Hematopoietic multipotent progenitor cell treated with erythropoietin and hydrocortisone succinate and interleukin-3 and kit ligand, for 8 days (in vitro differentiated cells): ENCODE measurements around the gene PLD3.

Source experiments
- DNase-seq: peaks from one replicate; pipeline ENCODE4 v3.0.0-alpha.2; 2015

Gene PLD3, protein sequence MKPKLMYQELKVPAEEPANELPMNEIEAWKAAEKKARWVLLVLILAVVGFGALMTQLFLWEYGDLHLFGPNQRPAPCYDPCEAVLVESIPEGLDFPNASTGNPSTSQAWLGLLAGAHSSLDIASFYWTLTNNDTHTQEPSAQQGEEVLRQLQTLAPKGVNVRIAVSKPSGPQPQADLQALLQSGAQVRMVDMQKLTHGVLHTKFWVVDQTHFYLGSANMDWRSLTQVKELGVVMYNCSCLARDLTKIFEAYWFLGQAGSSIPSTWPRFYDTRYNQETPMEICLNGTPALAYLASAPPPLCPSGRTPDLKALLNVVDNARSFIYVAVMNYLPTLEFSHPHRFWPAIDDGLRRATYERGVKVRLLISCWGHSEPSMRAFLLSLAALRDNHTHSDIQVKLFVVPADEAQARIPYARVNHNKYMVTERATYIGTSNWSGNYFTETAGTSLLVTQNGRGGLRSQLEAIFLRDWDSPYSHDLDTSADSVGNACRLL

GRCh38 chr19:40348125-40348913 lies at the start of gene PLD3, which contains the start of gene C19orf47:
PLD3 (plus strand) TSS chr19:40348695; CDS start chr19:40366484, 17,789 bp downstream.
C19orf47 (minus strand) TSS chr19:40348397; CDS start chr19:40341857, 6,540 bp downstream.
- peak; percentile 99 for DNase-seq

- no peak for DNase-seq
These were observed 47.8 kb upstream of the PLD3 start for GRCh38 chr19:40300668-40301067.

- DNase-seq = no peak
These were observed 46.1 kb upstream of the PLD3 start for GRCh38 chr19:40302224-40303011.

DNA sequence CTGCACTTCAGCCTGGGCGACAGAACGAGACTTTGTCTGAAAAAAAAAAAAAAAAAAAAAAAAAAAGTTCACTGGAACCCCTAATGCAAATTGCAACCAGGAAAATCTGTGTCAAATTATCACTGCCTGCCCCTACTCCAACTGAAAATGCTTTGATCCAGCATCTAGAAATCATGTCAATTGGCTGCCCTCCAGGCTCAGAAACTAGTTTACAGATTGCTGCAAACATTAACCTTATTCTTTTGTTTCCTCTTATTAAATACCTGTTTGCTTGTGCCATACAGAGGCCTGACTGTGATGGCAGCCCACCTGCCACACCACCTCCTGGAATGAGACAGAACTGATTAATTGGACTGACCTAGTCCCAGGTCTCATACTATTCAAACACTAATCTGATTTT lies 44.7 kb upstream of the PLD3 start:
- DNase-seq = no peak

DNA sequence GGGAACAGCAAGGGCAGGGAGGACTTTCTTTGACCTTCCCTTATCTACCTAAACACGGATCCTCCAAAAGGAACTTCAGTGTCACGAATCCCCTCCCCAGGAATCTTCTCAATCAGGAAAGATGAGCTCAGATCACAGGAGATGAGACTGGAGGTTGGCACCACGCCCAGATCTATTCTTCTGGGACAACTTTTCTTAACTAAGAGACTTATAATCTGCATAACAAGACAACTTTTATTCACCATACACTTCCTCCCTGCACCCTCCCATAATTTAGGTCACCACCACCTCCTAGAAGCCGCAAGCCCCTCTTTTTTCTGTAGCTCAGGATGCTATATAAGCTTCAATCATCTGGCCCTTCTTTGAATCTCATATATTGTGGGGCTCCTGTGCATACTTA lies 44.2 kb upstream of the PLD3 start:
- DNase-seq = no peak

DNA sequence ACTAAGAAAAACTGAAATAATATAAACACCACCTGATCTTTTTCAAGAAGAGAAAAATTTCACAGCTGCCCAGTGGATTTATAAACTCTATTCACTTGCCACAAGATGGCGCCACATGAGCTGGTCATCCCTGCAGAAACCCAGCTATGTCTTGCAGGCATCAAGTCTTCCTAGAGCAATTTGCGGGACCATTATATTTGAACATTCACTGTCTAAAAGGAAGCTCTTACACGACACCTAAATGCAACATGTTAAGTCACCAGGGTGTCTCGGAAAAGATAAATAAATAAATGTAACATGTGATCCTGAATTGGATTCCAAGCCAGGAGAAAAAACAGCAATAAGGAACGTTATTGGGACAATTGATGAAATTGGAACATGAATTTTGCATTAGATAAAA lies 43.1 kb upstream of the PLD3 start:
- DNase-seq = peak; percentile 92

- DNase-seq = no peak
These were observed 38.8 kb upstream of the PLD3 start for GRCh38 chr19:40309666-40310065.

- DNase-seq = peak; percentile 72
These were observed 36.0 kb upstream of the PLD3 start for GRCh38 chr19:40312533-40312932.

GRCh38 chr19:40313229-40313983 lies 35.1 kb upstream of the PLD3 start:
- DNase-seq = no peak

GRCh38 chr19:40314656-40315055 lies 33.8 kb upstream of the PLD3 start:
- no peak for DNase-seq

DNA sequence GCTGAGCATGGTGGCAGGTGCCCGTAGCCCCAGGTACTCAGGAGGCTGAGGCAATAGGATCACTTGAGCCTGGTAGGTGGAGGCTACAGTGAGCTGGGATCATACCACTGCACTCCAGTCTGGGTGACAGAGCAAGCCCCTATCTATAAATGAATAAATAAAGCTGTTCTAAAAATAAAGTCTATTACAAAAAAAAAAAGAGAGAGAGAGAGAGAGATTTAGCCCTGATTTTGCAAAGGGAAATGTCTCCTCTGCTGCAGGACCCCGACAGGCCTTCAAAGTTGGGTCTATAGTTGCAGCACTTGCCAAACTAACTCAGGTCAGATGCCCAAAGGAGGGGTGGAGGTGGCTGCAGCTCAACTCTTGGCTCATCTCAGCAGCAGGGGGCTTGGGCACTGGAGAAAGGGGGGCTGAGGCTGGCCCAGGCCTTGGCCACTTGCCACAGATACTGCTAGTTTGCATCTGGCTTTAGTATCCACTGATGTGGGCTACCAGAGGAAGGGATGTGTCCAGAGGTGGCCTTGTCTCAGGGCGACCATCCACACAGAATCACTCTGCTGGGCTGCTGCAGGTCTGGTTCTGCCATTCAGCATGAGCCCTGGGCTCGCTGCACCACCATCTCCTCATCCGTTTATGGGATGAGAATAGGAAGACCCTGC lies 32.6 kb upstream of the PLD3 start:
- DNase-seq = no peak

- DNase-seq = no peak
These were observed 31.2 kb upstream of the PLD3 start for GRCh38 chr19:40317338-40317737.

DNA sequence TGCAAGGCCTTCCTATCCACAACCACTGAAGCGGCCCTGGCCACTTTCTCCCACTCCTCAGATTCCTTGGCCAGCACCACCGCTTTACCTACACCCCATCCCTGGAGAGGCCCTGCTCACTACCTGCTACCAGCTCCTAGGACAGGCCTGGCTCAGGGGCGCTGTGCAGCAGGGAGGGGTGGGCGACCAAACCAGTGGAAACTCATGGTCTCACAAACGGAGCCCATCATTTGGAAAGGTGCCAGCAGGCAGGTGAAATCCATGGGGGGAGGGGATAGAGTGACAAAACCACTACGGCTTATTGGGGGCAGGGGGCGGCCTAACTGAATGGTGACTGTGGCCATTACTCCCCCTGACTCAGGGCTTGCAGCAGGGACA lies 27.9 kb upstream of the PLD3 start:
- DNase-seq = no peak

GRCh38 chr19:40321076-40321475 lies 27.4 kb upstream of the PLD3 start:
- DNase-seq = no peak

- no peak for DNase-seq
These were observed 26.8 kb upstream of the PLD3 start for GRCh38 chr19:40321566-40322270.

DNA sequence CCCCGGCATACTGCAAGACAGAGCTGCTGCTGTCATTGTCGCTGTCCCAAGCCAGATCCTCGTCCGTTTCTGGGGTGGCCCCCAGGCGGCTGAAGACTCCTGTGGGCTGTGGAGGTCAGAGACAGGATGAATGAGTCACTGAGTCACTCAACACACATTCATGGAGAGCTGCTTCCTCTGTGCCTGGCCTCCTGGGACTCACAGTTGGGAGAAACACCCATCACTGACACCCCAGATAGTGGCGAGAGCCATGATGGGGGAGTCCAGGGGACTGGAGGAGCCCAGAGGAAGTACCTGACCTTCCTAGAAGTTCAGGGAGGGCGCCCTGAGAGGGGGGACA lies 26.3 kb upstream of the PLD3 start:
- no peak for DNase-seq

GRCh38 chr19:40322951-40323615 lies 25.4 kb upstream of the PLD3 start:
- no peak for DNase-seq

DNA sequence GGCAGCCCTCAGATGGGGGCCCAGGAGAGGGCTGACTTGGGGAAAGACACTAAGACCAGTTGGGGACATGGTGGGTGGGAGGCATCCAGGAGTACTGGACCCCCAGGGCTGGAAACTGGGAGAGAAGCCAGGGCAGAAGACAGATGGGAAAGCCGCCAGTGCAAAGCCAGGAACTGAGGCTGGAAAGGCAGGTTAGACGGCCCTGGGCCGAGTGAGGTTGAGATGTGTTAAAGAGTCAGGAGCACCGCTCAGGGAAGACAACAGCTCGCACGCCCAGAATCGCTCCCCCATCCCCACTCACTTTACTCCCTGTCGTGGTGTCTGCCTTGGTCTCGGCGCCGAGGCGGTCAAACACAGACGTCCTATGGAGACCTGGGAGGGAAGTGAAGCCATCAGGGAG lies 24.8 kb upstream of the PLD3 start:
- DNase-seq = no peak

DNA sequence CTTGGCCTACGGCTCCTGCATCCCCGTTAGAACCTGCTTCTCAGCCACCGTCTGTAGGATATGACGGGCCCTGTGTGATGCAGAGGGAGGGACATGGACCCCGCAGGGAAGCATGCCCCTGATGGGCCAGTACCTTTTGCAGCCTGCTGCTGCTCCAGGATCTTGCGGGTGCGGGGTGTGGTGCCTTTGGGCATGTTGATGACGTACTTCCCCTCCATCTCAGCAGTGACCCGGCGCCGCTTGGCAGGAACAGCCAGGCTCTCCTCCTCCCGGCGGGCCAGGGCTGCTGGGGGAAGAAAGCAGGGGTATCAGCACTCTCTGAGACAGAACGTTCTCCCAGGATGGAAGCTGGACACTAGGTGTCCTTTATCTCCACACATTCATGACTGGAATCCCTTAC lies 22.3 kb upstream of the PLD3 start:
- no peak for DNase-seq

DNA sequence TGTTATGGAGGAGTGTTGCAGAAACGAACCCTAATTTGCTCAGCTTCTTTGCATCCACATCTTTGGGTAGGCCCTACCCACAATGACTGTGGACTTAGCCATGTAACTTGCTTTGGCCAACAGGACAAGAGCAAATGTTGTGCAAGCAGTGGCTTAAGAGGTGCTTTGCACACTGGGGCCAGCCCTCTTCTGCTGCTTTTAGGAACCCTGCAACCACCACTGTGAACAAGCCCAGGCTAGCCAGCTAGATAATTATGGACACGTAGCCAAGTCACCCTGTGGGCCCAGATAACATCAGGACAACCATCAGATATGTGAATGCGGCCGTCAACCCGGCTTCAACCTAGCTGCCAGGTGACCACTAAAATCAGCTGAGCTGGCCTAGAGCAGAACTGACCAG lies 17.4 kb upstream of the PLD3 start:
- DNase-seq = peak; percentile 22

- DNase-seq = no peak
These were observed 15.8 kb upstream of the PLD3 start for GRCh38 chr19:40332669-40333068.
